ENCODE results near the gene FAM98C.

GRCh38 chr19:38387550-38388348, 15.1 kb upstream of the FAM98C start, which contains the start of gene GGN:
- no peak for TF ChIP-seq CTCF (IDR thresholded peaks at IDR 0.05; ENCODE audit: low read length)
- no peak for TF ChIP-seq EZH2 (IDR thresholded peaks at IDR 0.05; ENCODE audit: borderline replicate concordance, low read length)
